Cardiac fibroblast (primary cell): ENCODE measurements around the gene NINL.
A peak's percentile ranks its signal among the peaks of the same experiment; 100 is the strongest.

ENCODE experiments used
- DNase-seq, 2 donors: peaks; one replicate each; pipeline versions ENCODE4 v3.0.0 to v3.0.0-alpha.2; 2010; ENCODE audit warnings: low read depth in 2 of 2
- H3K4me3 ChIP-seq, 2 donors: replicated peaks in 1 of 2; 1 replicate in 1 of 2; 2 replicates in 1 of 2; pipeline ENCODE4 v1.5.1; 2011; ENCODE audit warnings: low read depth in 2 of 2, low read length in 2 of 2, mild to moderate bottlenecking in 2 of 2, moderate library complexity in 1 of 2
- TF ChIP-seq, protein P1 (sequence below): IDR thresholded peaks from one replicate; pipeline ENCODE4 v1.5.1; 2011; ENCODE audit warnings: low read depth, mild to moderate bottlenecking, low read length, inconsistent platforms

Gene NINL

DNA sequence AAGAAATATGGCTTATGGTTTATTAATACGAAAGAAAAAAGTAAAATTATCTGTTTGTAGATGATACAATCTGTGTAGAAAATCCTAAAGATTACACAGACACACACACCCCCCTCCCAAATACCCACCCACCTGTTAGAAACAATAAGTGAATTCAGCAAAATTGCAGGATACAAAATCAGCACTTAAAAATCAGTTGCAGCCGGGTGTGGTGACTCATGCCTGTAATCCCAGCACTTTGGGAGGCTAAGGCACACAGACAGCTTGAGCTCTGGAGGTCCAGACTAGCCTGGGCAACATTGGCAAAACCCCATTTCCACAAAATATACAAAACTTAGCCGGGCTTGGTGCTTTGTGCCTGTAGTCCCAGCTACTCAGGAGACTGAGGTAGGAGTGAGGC is 42.3 kb downstream of the NINL start:
- DNase-seq: peak; percentile 41 to 66
- TF ChIP-seq, protein P1, sequence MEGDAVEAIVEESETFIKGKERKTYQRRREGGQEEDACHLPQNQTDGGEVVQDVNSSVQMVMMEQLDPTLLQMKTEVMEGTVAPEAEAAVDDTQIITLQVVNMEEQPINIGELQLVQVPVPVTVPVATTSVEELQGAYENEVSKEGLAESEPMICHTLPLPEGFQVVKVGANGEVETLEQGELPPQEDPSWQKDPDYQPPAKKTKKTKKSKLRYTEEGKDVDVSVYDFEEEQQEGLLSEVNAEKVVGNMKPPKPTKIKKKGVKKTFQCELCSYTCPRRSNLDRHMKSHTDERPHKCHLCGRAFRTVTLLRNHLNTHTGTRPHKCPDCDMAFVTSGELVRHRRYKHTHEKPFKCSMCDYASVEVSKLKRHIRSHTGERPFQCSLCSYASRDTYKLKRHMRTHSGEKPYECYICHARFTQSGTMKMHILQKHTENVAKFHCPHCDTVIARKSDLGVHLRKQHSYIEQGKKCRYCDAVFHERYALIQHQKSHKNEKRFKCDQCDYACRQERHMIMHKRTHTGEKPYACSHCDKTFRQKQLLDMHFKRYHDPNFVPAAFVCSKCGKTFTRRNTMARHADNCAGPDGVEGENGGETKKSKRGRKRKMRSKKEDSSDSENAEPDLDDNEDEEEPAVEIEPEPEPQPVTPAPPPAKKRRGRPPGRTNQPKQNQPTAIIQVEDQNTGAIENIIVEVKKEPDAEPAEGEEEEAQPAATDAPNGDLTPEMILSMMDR: no peak
- H3K4me3 ChIP-seq: no peak overlapping the region

DNA sequence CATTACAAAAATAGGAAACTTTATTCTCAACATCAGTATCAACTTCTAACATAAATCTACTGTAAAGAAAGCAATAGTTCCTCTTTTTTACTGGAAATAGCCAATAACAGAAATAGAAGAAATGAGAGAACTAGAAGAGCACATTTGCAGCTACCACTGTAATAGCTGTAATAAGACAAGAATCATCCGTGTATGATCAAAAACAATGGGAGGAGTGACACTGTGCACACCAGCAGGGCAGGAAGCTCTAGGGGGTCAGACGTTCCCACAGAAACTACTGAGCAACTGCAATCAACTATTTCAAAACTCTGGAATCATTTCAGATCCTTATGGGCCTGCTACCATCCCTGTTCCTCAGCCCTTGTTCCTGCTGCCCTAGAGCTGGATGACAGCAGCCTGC is 43.7 kb downstream of the NINL start:
- DNase-seq: peak; percentile 61 to 72
- TF ChIP-seq, protein P1: no peak
- peak overlapping the region in 1 of 2 donors; percentile 16 for H3K4me3 ChIP-seq

DNA sequence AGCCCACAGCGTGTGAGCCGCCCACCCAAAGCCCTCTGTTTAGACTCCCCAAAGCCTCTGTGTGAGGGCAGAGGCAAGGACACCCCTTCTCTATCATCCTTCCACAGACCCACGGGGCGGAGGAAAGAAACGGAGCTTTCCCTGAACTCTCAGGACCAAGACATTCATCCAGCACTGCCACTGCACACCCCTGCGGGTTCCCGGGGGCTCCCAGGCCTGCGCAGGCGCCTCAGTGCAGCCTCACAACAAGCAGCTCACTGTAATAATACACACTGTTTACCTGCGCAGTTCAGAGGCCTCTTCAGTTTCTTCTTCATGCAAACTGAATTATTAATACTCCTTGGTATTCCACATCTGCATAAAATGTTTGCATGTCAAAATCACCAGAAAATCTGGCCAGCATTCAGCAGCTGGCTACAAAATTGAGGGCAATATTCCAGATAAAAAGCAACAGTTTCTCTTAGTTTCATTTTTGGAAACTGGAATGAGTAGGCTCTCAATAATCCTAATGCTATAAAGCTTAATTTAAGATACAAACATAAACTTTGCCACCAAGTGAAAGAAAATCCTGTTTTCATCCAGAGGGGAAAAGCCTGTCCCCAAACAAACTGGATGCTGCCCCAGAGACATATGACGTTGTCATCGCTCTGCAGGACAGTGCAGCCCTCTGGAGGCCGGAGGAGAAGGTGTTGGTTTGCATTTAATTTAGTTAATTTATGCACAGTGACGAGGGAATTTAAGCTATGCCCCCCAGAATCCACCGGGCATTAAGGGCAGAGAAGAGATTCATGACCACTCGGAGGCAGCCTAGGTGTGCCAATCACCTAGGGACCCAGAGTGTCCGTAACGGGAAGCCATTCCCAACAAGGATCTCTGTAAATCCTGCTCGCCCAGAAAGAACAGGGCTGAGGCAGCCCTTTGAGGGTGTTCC is 45.3 kb downstream of the NINL start:
- peak; percentile 45 to 61 for DNase-seq
- H3K4me3 ChIP-seq: peak overlapping the region in 1 of 2 donors; percentile 29
- TF ChIP-seq, protein P1: peak; percentile 55

DNA sequence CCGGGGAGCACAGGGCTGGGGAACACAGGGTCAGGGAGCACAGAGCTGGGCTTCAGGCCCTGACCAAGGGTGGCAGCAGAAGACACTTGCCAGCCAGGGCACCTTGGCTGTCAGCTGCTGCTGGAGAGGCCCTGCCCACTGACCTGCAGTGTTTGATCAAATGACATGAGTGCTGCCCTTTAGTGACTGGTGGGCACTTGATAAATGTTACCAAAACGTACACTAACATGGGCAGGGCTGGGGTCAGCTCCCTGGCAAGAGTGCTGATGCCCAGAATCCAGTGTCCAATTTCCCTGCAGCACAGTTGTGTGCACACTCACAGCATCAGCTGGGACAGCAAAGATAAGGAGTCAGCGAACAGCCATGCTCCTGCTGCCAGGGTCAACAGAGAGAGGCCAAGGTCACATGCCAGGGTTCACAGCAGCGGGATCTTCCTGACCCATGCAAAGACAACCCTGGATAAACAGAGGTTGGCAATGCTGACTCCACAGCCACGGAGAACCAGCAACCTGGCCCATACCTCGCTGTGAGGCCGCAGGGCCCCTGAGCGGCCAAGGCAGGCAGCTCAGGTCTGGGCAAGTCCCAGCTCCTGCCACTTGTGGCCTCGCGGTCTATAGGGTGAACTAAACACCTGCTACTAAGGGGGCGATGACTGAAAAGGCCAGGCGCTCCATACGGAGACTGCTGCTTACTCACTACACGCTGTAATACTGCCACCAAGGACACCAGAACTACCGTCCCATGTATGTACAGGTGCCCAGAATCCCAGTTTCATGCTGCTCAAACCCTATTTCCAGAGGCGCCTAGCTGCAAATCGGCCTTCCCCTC is 46.3 kb downstream of the NINL start:
- no peak overlapping the region for H3K4me3 ChIP-seq
- TF ChIP-seq, protein P1: no peak
- no peak for DNase-seq

DNA sequence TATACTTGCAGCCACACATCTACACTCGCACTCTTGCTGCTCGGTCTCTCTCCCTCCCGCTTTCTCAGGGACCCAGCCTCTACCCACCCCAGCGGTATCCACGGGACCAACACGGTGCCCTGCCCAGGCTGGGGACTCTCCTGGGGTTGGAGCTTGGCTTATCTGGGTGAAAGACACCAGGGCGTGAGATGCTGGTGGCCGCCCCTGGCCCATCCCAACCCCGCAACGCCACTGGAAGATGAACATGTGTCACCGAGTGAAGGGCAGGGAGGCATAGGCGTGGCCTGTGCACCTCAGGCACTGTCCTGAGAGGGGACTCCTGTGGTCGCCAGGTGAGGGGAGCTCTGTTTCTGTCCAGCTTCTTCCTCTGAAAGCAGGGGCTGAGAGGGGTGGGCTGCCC is 47.4 kb downstream of the NINL start:
- no peak for DNase-seq

DNA sequence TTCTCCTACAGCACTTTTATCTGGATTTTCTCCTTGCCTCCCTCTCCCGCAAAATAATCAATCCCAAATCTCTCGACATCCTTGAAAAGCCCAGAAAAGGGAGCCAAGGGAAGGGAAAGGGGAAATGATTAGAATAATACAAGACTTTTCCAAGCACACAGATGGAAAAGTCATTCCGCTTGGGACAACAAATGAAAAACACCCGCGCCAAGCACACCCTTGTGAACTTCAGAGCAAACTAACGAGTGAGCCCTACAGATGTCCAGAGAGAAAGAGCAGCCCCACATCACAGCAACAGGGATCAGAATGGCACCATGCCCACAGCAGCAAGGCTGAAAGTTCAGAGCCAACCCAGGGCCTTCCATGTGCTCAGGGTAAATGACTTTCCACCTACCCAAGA is 49.6 kb downstream of the NINL start:
- DNase-seq: no peak
- TF ChIP-seq, protein P1: no peak
- H3K4me3 ChIP-seq: no peak overlapping the region

More for the DNA sequence above, 47.4 kb downstream of the NINL start:
- no peak overlapping the region for H3K4me3 ChIP-seq
- TF ChIP-seq, protein P1: no peak
